Measurements from ENCODE around the gene ADM2.
A peak's percentile ranks its signal among the peaks of the same experiment; 100 is the strongest.

Gene ADM2

DNA sequence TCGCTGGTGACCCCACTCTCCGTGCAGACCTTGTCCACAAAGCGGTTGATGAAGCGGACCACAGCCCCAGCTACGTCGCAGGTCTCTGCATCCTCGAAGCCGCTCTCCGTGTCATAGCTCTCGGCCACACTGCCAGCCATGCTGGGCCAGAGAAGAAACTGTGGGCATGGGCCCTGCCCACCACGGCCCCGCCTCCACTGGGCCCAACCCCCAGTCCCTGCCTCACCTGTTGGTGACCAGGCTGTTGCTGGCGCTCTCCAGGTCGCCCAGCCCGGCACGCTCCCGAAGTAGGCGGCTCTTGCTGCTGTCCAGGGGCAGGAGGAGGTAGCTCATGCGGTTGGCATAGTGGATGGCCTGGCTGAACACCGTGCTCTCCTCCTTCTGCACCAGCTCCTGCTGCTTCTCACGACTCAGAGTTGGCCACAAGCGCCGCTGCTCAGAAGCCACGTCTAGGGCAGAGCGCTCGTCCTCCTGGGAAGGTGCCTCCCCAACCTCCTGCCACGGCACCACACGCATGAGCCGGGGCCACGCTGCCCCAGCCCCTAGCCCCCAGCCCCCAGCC, 19.3 kb upstream of the ADM2 start:
- Histone ChIP-seq H3K79me2 (ENCODE audit: low read length) (no peaks in the 10 kb centered on the region), H3K9me3 (ENCODE audit: insufficient read depth, low read length) (no peaks in the 10 kb centered on the region), H3K4me2 (ENCODE audit: low read length) (no peak overlapping the region), H2AFZ (ENCODE audit: low read depth, low read length) (no peak overlapping the region), H3K27me3 (ENCODE audit: low read depth, low read length) (no peaks in the 10 kb centered on the region), H3K36me3 (replicated peaks; ENCODE audit: low read depth, low read length) (peaks cover 3% of the 10 kb centered on the region), H4K20me1 (ENCODE audit: insufficient read depth, low read length) (no peaks in the 10 kb centered on the region), H3K27ac (ENCODE audit: low read length) (no peak overlapping the region), H3K4me3 (ENCODE audit: low read length) (no peak overlapping the region), H3K4me1 (ENCODE audit: low read length) (peaks cover 9% of the 10 kb centered on the region; the same call in 1 of the 2 replicates), H3K9ac (ENCODE audit: low read length) (no peak overlapping the region)
- no peak for TF ChIP-seq EZH2phosphoT487 (IDR thresholded peaks at IDR 0.05; ENCODE audit: low read depth)
- TF ChIP-seq, protein P1, sequence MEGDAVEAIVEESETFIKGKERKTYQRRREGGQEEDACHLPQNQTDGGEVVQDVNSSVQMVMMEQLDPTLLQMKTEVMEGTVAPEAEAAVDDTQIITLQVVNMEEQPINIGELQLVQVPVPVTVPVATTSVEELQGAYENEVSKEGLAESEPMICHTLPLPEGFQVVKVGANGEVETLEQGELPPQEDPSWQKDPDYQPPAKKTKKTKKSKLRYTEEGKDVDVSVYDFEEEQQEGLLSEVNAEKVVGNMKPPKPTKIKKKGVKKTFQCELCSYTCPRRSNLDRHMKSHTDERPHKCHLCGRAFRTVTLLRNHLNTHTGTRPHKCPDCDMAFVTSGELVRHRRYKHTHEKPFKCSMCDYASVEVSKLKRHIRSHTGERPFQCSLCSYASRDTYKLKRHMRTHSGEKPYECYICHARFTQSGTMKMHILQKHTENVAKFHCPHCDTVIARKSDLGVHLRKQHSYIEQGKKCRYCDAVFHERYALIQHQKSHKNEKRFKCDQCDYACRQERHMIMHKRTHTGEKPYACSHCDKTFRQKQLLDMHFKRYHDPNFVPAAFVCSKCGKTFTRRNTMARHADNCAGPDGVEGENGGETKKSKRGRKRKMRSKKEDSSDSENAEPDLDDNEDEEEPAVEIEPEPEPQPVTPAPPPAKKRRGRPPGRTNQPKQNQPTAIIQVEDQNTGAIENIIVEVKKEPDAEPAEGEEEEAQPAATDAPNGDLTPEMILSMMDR (IDR thresholded peaks at IDR 0.05; ENCODE audit: low read depth, low read length) = no peak

DNA sequence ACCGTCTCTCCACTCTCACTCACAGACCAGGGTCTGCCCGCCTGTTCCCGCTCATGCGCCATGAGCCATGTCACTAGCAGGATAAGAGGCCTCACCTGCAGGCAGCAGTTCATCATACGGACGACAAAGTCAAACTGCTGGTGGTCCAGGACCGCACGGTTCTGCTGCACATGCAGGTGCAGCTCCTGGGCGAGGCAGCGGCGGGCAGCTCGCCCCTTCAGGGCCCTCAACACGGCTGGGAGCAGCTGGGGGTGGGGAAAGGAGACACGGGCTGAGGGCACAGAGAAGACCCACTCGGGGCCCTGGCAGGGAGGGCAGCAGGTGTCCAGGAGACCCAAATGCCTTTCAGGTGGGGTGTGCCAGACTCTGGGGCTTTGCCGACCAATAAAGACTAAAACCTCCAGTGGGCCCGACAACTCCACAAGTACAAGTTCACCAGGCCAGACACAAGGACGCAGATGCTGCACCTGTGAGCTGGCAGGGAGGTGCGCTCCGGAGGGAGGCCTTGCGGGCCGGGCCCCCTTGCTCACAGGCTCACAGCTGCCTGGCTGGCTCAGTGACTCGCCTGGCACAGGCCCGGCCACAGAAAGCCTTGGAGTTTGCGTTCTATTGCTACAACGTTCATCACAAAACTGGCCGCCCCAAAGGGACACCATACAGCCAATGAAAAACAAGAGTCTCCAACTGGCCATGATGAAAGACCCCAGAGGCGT, 18.0 kb upstream of the ADM2 start:
- H4K20me1 ChIP-seq (ENCODE audit: insufficient read depth, low read length) = no peaks in the 10 kb centered on the region; the same call in 1 of the 2 replicates
- no peaks in the 10 kb centered on the region for H3K27me3 ChIP-seq (ENCODE audit: low read depth, low read length)
- H3K36me3 ChIP-seq (replicated peaks; ENCODE audit: low read depth, low read length) = peaks cover 3% of the 10 kb centered on the region
- H3K4me2 ChIP-seq (ENCODE audit: low read length) = no peak overlapping the region
- H3K4me3 ChIP-seq (ENCODE audit: low read length) = no peak overlapping the region
- H3K9me3 ChIP-seq (ENCODE audit: insufficient read depth, low read length) = no peaks in the 10 kb centered on the region
- no peak overlapping the region for H3K9ac ChIP-seq (ENCODE audit: low read length)
- H2AFZ ChIP-seq (ENCODE audit: low read depth, low read length) = no peak overlapping the region
- TF ChIP-seq EZH2phosphoT487 (IDR thresholded peaks at IDR 0.05; ENCODE audit: low read depth) = no peak
- TF ChIP-seq, protein P1 (IDR thresholded peaks at IDR 0.05; ENCODE audit: low read depth, low read length) = no peak
- peaks cover 9% of the 10 kb centered on the region; the same call in 1 of the 2 replicates for H3K4me1 ChIP-seq (ENCODE audit: low read length)
- peak overlapping the region; percentile 28; the same call in 1 of the 2 replicates for H3K27ac ChIP-seq (ENCODE audit: low read length)
- H3K79me2 ChIP-seq (ENCODE audit: low read length) = no peaks in the 10 kb centered on the region

DNA sequence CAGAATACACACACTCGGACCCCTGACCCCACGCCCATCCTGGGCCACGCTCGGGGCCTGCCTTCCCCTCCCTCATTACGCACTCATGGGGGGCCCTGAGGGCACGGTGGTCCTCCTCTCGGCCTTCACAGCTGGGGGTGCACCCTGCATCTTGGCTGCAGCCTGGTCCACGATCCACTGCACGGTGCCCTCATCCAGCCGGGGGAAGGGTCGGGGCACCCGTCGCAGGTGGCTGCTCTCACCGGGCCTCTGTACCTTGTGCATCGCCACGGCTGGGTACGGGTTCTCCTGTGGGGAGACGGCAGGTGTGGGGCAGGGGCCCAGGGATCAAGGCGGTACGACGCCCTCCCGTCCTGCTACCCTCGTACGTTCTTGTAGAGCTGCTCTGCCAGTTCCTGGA, 16.9 kb upstream of the ADM2 start:
- no peak for TF ChIP-seq EZH2phosphoT487 (IDR thresholded peaks at IDR 0.05; ENCODE audit: low read depth)
- TF ChIP-seq, protein P1 (IDR thresholded peaks at IDR 0.05; ENCODE audit: low read depth, low read length) = no peak
- no peaks in the 10 kb centered on the region for H3K9me3 ChIP-seq (ENCODE audit: insufficient read depth, low read length)
- H3K27me3 ChIP-seq (ENCODE audit: low read depth, low read length) = no peaks in the 10 kb centered on the region
- no peak overlapping the region for H3K4me3 ChIP-seq (ENCODE audit: low read length)
- peaks cover 16% of the 10 kb centered on the region for H3K4me1 ChIP-seq (ENCODE audit: low read length)
- peaks cover 11% of the 10 kb centered on the region for H3K79me2 ChIP-seq (ENCODE audit: low read length)
- peaks cover 8% of the 10 kb centered on the region for H4K20me1 ChIP-seq (ENCODE audit: insufficient read depth, low read length)
- no peak overlapping the region for H3K27ac ChIP-seq (ENCODE audit: low read length)
- H3K9ac ChIP-seq (ENCODE audit: low read length) = no peak overlapping the region
- no peak overlapping the region for H2AFZ ChIP-seq (ENCODE audit: low read depth, low read length)
- no peak overlapping the region for H3K4me2 ChIP-seq (ENCODE audit: low read length)
- peaks cover 3% of the 10 kb centered on the region for H3K36me3 ChIP-seq (replicated peaks; ENCODE audit: low read depth, low read length)

DNA sequence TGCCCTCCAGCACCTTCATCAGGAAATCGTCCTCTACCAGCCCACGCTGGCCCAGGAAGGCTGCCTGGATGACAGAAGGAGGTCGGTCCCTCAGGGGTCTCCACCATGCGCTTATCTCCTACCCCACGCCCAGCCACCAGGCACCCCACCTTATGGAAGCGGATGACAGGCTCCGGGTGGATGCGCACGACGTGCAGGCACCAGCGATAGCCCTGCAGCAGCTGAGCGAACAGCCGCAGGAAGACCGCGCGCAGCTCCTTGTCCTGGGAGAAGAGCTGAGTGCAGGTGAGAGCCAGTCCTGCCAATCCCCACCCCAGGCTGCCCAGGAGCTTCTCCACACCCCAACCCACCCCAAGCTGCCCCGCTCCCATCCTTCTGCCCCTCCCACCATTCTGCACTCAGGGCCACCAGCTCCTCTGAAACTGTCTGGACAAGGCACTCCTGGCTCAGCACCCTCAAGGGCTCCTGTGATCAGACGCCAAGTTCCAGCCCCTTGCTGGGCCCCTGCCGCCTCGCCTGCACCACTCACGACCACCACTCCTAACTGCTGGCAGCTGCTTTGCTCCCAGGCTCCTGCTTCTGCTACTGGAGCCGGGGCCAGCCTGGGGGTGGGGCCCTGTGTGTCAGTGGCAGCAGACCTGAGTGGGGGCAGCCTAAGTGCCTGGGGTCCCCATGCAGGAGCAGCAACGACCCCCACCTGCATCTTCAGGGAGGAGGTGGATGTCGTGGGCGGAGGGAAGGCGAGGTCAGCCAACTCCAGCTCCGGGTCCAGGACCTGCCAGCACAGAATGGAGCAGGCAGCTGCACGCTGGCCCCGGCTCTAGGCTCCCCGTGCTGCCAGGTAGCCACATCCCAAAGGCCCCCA, 16.0 kb upstream of the ADM2 start:
- Histone ChIP-seq H3K36me3 (replicated peaks; ENCODE audit: low read depth, low read length) (peaks cover 3% of the 10 kb centered on the region), H3K4me1 (ENCODE audit: low read length) (peaks cover 25% of the 10 kb centered on the region), H3K4me2 (ENCODE audit: low read length) (no peak overlapping the region), H3K4me3 (ENCODE audit: low read length) (no peak overlapping the region), H3K79me2 (ENCODE audit: low read length) (peaks cover 14% of the 10 kb centered on the region), H3K9ac (ENCODE audit: low read length) (no peak overlapping the region), H2AFZ (ENCODE audit: low read depth, low read length) (no peak overlapping the region), H3K27ac (ENCODE audit: low read length) (no peak overlapping the region), H3K27me3 (ENCODE audit: low read depth, low read length) (no peaks in the 10 kb centered on the region), H3K9me3 (ENCODE audit: insufficient read depth, low read length) (no peaks in the 10 kb centered on the region), H4K20me1 (ENCODE audit: insufficient read depth, low read length) (peaks cover 11% of the 10 kb centered on the region)
- no peak for TF ChIP-seq EZH2phosphoT487 (IDR thresholded peaks at IDR 0.05; ENCODE audit: low read depth)
- TF ChIP-seq, protein P1 (IDR thresholded peaks at IDR 0.05; ENCODE audit: low read depth, low read length) = no peak

Measured in OCI-LY3 (cell line).